WTC11 (cell line): ENCODE measurements around the gene MIS18BP1. TPM values are rescaled to one million over a fixed set of nuclear protein-coding genes. Genes with fewer than 3 reads are reported as not detected.

ENCODE experiments used
- ATAC-seq: fragments of 200-7000 bp; cut with Tn5 transposase; 2 replicates; pipeline ENCODE4 v1.10.0; 2021; ENCODE audit warnings: mild to moderate bottlenecking, moderate library complexity
- CTCF ChIA-PET: fragments of 300-600 bp; sonication (Branson Sonifier 250); formaldehyde crosslinking; loops from one replicate; lab custom pipeline; 2021; ENCODE audit warnings: antibody characterized with exemption; lab: Charles Lee
- POLR2A ChIA-PET: fragments of 350-600 bp; sonication (Branson Sonifier 250); formaldehyde crosslinking; loops from one replicate; lab custom pipeline; 2021; ENCODE audit warnings: antibody characterized with exemption; lab: Charles Lee
- DNase-seq: peaks from one replicate; pipeline ENCODE4 v3.0.0; 2021; ENCODE audit warnings: low spot score
- H3K27ac Mint-ChIP-seq: 2 replicates; pipeline ENCODE4 v1.8.0; 2021; ENCODE audit warnings: mixed read lengths
- H3K27me3 Mint-ChIP-seq: 2 replicates; pipeline ENCODE4 v1.8.0; 2021; ENCODE audit warnings: low read depth, mild to moderate bottlenecking, moderate library complexity, mixed read lengths
- H3K36me3 Mint-ChIP-seq: 2 replicates; pipeline ENCODE4 v1.8.0; 2021; ENCODE audit warnings: mixed read lengths
- H3K4me1 Mint-ChIP-seq: 2 replicates; pipeline ENCODE4 v1.8.0; 2022; ENCODE audit warnings: mixed read lengths
- H3K4me3 Mint-ChIP-seq: 2 replicates; pipeline ENCODE4 v1.8.0; 2021; ENCODE audit warnings: mild to moderate bottlenecking, moderate library complexity, mixed read lengths
- H3K9me3 Mint-ChIP-seq: 2 replicates; pipeline ENCODE4 v1.8.0; 2021; ENCODE audit warnings: mixed read lengths
- GABPB1 ChIP-seq: sonication (generic); formaldehyde crosslinking; IDR thresholded peaks from 2 replicates; pipeline ENCODE4 v1.8.1; 2023; ENCODE audit warnings: mild to moderate bottlenecking, missing genetic modification reagents
- IRF2 ChIP-seq: sonication (generic); formaldehyde crosslinking; IDR thresholded peaks from 2 replicates; pipeline ENCODE4 v1.8.0; 2022; ENCODE audit warnings: low read depth, missing genetic modification reagents, borderline replicate concordance
- NFE2L1 ChIP-seq: sonication (generic); formaldehyde crosslinking; IDR thresholded peaks from 2 replicates; pipeline ENCODE4 v1.8.1; 2023; ENCODE audit warnings: missing genetic modification reagents
- NR2C2 ChIP-seq: sonication (generic); formaldehyde crosslinking; IDR thresholded peaks from 2 replicates; pipeline ENCODE4 v1.8.0; 2022; ENCODE audit warnings: mild to moderate bottlenecking, missing genetic modification reagents
- ZNF121 ChIP-seq: sonication (generic); formaldehyde crosslinking; IDR thresholded peaks from 2 replicates; pipeline ENCODE4 v1.8.0; 2023; ENCODE audit warnings: missing genetic modification reagents
- ZNF423 ChIP-seq: fragments of 250-450 bp; sonication (Bioruptor Pico); IDR thresholded peaks from 2 replicates; pipeline ENCODE4 v2.1.2; 2022; ENCODE audit warnings: mild to moderate bottlenecking, moderate library complexity
- total RNA-seq: library from RNA; stranded (reverse); gene quantifications from 3 replicates; pipeline ENCODE4 v1.2.3, GENCODE V29; 2021
- TF ChIP-seq, protein P1 (sequence below): fragments of 250-450 bp; sonication (Bioruptor Pico); IDR thresholded peaks from 2 replicates; pipeline ENCODE4 v1.9.0; 2021; ENCODE audit warnings: mild to moderate bottlenecking
- TF ChIP-seq, protein P2 (sequence below): sonication (generic); formaldehyde crosslinking; IDR thresholded peaks from 2 replicates; pipeline ENCODE4 v1.8.1; 2022; ENCODE audit warnings: missing genetic modification reagents, borderline replicate concordance
- TF ChIP-seq, protein P3 (sequence below): sonication (generic); formaldehyde crosslinking; IDR thresholded peaks from 2 replicates; pipeline ENCODE4 v1.8.1; 2022; ENCODE audit warnings: low read depth, mild to moderate bottlenecking, moderate library complexity, missing genetic modification reagents, borderline replicate concordance
- TF ChIP-seq, protein P4 (sequence below): sonication (generic); formaldehyde crosslinking; IDR thresholded peaks from 2 replicates; pipeline ENCODE4 v1.8.0; 2022; ENCODE audit warnings: mild to moderate bottlenecking, missing genetic modification reagents
- TF ChIP-seq, protein P5 (sequence below): sonication (generic); formaldehyde crosslinking; IDR thresholded peaks from 2 replicates; pipeline ENCODE4 v1.8.0; 2022; ENCODE audit warnings: missing genetic modification reagents
- TF ChIP-seq, protein P6 (sequence below): sonication (generic); formaldehyde crosslinking; IDR thresholded peaks from 2 replicates; pipeline ENCODE4 v1.8.1; 2022; ENCODE audit warnings: mild to moderate bottlenecking, moderate library complexity, missing genetic modification reagents
- TF ChIP-seq, protein P7 (sequence below): sonication (generic); formaldehyde crosslinking; IDR thresholded peaks from 2 replicates; pipeline ENCODE4 v1.8.1; 2023; ENCODE audit warnings: mild to moderate bottlenecking, missing genetic modification reagents

Gene MIS18BP1
- total RNA-seq, 1 experiment from 2014 or later = 65.7 TPM

DNA sequence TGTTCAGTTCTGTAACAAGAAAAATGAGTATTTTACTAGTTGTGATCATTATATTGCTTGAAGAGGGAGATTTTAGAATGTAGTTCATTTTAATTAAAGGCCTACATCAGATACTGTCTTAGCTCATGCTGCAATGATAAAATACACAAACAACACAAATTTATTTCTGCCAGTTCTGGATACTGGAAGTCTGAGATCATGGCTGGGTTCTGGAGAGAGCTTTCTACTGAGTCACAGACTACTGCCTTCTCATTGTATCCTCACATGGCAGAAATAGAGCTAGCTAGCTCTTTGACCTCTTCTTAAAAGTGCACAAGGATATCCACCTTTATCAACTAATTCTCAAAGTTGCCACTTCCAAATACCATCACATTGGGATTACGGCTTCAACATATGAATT lies 53.8 kb downstream of the MIS18BP1 start (continued):
- TF ChIP-seq, protein P1, sequence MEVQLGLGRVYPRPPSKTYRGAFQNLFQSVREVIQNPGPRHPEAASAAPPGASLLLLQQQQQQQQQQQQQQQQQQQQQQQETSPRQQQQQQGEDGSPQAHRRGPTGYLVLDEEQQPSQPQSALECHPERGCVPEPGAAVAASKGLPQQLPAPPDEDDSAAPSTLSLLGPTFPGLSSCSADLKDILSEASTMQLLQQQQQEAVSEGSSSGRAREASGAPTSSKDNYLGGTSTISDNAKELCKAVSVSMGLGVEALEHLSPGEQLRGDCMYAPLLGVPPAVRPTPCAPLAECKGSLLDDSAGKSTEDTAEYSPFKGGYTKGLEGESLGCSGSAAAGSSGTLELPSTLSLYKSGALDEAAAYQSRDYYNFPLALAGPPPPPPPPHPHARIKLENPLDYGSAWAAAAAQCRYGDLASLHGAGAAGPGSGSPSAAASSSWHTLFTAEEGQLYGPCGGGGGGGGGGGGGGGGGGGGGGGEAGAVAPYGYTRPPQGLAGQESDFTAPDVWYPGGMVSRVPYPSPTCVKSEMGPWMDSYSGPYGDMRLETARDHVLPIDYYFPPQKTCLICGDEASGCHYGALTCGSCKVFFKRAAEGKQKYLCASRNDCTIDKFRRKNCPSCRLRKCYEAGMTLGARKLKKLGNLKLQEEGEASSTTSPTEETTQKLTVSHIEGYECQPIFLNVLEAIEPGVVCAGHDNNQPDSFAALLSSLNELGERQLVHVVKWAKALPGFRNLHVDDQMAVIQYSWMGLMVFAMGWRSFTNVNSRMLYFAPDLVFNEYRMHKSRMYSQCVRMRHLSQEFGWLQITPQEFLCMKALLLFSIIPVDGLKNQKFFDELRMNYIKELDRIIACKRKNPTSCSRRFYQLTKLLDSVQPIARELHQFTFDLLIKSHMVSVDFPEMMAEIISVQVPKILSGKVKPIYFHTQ (CRISPR knock-in tag) = no peak
- TF ChIP-seq, protein P2, sequence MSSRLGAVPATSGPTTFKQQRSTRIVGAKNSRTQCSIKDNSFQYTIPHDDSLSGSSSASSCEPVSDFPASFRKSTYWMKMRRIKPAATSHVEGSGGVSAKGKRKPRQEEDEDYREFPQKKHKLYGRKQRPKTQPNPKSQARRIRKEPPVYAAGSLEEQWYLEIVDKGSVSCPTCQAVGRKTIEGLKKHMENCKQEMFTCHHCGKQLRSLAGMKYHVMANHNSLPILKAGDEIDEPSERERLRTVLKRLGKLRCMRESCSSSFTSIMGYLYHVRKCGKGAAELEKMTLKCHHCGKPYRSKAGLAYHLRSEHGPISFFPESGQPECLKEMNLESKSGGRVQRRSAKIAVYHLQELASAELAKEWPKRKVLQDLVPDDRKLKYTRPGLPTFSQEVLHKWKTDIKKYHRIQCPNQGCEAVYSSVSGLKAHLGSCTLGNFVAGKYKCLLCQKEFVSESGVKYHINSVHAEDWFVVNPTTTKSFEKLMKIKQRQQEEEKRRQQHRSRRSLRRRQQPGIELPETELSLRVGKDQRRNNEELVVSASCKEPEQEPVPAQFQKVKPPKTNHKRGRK (CRISPR knock-in tag) = no peak
- TF ChIP-seq, protein P3, sequence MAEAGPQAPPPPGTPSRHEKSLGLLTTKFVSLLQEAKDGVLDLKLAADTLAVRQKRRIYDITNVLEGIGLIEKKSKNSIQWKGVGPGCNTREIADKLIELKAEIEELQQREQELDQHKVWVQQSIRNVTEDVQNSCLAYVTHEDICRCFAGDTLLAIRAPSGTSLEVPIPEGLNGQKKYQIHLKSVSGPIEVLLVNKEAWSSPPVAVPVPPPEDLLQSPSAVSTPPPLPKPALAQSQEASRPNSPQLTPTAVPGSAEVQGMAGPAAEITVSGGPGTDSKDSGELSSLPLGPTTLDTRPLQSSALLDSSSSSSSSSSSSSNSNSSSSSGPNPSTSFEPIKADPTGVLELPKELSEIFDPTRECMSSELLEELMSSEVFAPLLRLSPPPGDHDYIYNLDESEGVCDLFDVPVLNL (CRISPR knock-in tag) = no peak
- TF ChIP-seq, protein P4, sequence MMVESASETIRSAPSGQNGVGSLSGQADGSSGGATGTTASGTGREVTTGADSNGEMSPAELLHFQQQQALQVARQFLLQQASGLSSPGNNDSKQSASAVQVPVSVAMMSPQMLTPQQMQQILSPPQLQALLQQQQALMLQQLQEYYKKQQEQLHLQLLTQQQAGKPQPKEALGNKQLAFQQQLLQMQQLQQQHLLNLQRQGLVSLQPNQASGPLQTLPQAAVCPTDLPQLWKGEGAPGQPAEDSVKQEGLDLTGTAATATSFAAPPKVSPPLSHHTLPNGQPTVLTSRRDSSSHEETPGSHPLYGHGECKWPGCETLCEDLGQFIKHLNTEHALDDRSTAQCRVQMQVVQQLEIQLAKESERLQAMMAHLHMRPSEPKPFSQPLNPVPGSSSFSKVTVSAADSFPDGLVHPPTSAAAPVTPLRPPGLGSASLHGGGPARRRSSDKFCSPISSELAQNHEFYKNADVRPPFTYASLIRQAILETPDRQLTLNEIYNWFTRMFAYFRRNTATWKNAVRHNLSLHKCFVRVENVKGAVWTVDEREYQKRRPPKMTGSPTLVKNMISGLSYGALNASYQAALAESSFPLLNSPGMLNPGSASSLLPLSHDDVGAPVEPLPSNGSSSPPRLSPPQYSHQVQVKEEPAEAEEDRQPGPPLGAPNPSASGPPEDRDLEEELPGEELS (CRISPR knock-in tag) = no peak
- TF ChIP-seq NFE2L1 (CRISPR knock-in tag) = no peak
- TF ChIP-seq IRF2 (CRISPR knock-in tag) = no peak
- TF ChIP-seq NR2C2 (CRISPR knock-in tag) = no peak
- TF ChIP-seq, protein P5, sequence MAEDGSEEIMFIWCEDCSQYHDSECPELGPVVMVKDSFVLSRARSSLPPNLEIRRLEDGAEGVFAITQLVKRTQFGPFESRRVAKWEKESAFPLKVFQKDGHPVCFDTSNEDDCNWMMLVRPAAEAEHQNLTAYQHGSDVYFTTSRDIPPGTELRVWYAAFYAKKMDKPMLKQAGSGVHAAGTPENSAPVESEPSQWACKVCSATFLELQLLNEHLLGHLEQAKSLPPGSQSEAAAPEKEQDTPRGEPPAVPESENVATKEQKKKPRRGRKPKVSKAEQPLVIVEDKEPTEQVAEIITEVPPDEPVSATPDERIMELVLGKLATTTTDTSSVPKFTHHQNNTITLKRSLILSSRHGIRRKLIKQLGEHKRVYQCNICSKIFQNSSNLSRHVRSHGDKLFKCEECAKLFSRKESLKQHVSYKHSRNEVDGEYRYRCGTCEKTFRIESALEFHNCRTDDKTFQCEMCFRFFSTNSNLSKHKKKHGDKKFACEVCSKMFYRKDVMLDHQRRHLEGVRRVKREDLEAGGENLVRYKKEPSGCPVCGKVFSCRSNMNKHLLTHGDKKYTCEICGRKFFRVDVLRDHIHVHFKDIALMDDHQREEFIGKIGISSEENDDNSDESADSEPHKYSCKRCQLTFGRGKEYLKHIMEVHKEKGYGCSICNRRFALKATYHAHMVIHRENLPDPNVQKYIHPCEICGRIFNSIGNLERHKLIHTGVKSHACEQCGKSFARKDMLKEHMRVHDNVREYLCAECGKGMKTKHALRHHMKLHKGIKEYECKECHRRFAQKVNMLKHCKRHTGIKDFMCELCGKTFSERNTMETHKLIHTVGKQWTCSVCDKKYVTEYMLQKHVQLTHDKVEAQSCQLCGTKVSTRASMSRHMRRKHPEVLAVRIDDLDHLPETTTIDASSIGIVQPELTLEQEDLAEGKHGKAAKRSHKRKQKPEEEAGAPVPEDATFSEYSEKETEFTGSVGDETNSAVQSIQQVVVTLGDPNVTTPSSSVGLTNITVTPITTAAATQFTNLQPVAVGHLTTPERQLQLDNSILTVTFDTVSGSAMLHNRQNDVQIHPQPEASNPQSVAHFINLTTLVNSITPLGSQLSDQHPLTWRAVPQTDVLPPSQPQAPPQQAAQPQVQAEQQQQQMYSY = no peak
- TF ChIP-seq, all 79 proteins: peak for 0

DNA sequence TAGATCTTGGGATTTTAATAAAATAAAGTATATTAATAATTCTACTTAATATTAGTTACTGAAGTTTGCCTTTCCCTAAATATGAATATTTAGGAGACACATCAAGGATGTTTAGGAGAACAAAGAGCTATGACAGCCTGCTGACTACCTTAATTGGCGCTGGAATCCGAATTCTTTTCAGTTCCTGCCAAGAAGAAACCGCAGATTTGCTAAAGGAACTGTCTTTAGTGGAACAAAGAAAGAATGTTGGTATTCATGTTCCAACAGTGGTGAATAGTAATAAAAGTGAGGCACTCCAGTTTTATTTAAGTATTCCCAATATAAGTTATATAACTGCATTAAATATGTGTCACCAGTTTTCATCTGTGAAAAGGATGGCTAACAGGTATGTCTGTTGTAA lies 54.5 kb downstream of the MIS18BP1 start:
- no peaks in the 10 kb centered on the region for H3K4me1 Mint-ChIP-seq
- no peak for DNase-seq
- H3K27me3 Mint-ChIP-seq = no peaks in the 10 kb centered on the region
- H3K9me3 Mint-ChIP-seq = no peaks in the 10 kb centered on the region
- no peak overlapping the region for H3K27ac Mint-ChIP-seq
- TF ChIP-seq ZNF121 (CRISPR knock-in tag) = no peak
- TF ChIP-seq, protein P6, sequence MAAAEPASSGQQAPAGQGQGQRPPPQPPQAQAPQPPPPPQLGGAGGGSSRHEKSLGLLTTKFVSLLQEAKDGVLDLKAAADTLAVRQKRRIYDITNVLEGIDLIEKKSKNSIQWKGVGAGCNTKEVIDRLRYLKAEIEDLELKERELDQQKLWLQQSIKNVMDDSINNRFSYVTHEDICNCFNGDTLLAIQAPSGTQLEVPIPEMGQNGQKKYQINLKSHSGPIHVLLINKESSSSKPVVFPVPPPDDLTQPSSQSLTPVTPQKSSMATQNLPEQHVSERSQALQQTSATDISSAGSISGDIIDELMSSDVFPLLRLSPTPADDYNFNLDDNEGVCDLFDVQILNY = no peak
- TF ChIP-seq ZNF423 (CRISPR knock-in tag) = no peak
- TF ChIP-seq, protein P7, sequence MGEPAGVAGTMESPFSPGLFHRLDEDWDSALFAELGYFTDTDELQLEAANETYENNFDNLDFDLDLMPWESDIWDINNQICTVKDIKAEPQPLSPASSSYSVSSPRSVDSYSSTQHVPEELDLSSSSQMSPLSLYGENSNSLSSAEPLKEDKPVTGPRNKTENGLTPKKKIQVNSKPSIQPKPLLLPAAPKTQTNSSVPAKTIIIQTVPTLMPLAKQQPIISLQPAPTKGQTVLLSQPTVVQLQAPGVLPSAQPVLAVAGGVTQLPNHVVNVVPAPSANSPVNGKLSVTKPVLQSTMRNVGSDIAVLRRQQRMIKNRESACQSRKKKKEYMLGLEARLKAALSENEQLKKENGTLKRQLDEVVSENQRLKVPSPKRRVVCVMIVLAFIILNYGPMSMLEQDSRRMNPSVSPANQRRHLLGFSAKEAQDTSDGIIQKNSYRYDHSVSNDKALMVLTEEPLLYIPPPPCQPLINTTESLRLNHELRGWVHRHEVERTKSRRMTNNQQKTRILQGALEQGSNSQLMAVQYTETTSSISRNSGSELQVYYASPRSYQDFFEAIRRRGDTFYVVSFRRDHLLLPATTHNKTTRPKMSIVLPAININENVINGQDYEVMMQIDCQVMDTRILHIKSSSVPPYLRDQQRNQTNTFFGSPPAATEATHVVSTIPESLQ (CRISPR knock-in tag) = no peak
- TF ChIP-seq GABPB1 (CRISPR knock-in tag) = no peak
- no peak for ATAC-seq
- CTCF ChIA-PET = interaction anchor here (0.9 to 1.6 kb wide), 3 partner anchors 55 to 285 kb away, joined by 4 to 5 read pairs (median 4); no protein-coding TSS in a partner anchor
- H3K4me3 Mint-ChIP-seq = no peak overlapping the region
- H3K36me3 Mint-ChIP-seq = peaks cover 14% of the 10 kb centered on the region; the same call in 1 of the 2 replicates
- POLR2A ChIA-PET = no interaction called here
